H1 (cell line): ENCODE measurements around the gene MRPS5. TPM values are rescaled to one million over a fixed set of nuclear protein-coding genes. Genes with fewer than 3 reads are reported as not detected.

Source experiments
- CTCF ChIA-PET: fragments of 300-600 bp; sonication (Branson Sonifier 250); formaldehyde crosslinking; loops from one replicate; lab custom pipeline; 2021; ENCODE audit not compliant: partially characterized antibody; lab: Charles Lee
- POLR2A ChIA-PET: fragments of 300-600 bp; sonication (Branson Sonifier 250); formaldehyde crosslinking; loops from one replicate; lab custom pipeline; 2021; ENCODE audit warnings: inconsistent platforms; ENCODE audit not compliant: partially characterized antibody; lab: Charles Lee
- DNase-seq, 2 experiments: peaks; one replicate each; pipeline versions ENCODE4 v3.0.0 to v3.0.0-alpha.2; 2010 to 2022; ENCODE audit warnings: low spot score in 2 of 2, low read depth in 1 of 2, mixed read lengths in 1 of 2
- FAIRE-seq: peaks from 2 replicates; lab custom pipeline; 2011; peaks lifted over from hg19 to GRCh38; lab: Jason Lieb, UNC
- H2AFZ ChIP-seq: 2 replicates; pipeline ENCODE4 v1.8.1; 2012; ENCODE audit warnings: low read length, inconsistent platforms
- H2AK5ac ChIP-seq: 2 replicates; pipeline ENCODE4 v1.6.1; 2013; ENCODE audit warnings: low read depth, low read length
- H2BK120ac ChIP-seq: replicated peaks from 2 replicates; pipeline ENCODE3; 2013; ENCODE audit warnings: low read depth, low read length, inconsistent platforms
- H2BK12ac ChIP-seq: 2 replicates; pipeline ENCODE4 v1.6.1; 2013; ENCODE audit warnings: low read depth, low read length
- H2BK15ac ChIP-seq: 2 replicates; pipeline ENCODE4 v1.6.1; 2013; ENCODE audit warnings: low read length
- H2BK20ac ChIP-seq: 2 replicates; pipeline ENCODE4 v1.6.1; 2013; ENCODE audit warnings: low read length
- H2BK5ac ChIP-seq: 2 replicates; pipeline ENCODE4 v1.6.1; 2013; ENCODE audit warnings: low read depth, low read length
- H3K14ac ChIP-seq: 2 replicates; pipeline ENCODE4 v1.6.1; 2013; ENCODE audit warnings: inconsistent platforms; ENCODE audit not compliant: insufficient read length
- H3K18ac ChIP-seq: 2 replicates; pipeline ENCODE4 v1.6.1; 2013; ENCODE audit warnings: low read length; ENCODE audit errors: extremely low read depth
- H3K23ac ChIP-seq: 2 replicates; pipeline ENCODE4 v1.6.1; 2013; ENCODE audit warnings: inconsistent platforms; ENCODE audit not compliant: insufficient read length
- H3K23me2 ChIP-seq: 2 replicates; pipeline ENCODE4 v1.6.1; 2013; ENCODE audit warnings: low read depth, low read length
- H3K27ac ChIP-seq: 2 replicates; pipeline ENCODE4 v1.6.1; 2011; ENCODE audit warnings: low read depth, low read length, inconsistent platforms
- H3K27me3 ChIP-seq, 4 experiments: replicated peaks in 1 of 4; 1 replicate in 1 of 4; 2 replicates in 3 of 4; pipeline versions ENCODE4 v1.6.1 to v1.8.1; 2011 to 2013; ENCODE audit warnings: low read length in 3 of 4, mild to moderate bottlenecking in 3 of 4, inconsistent platforms in 2 of 4, mixed read lengths in 2 of 4, moderate library complexity in 1 of 4; ENCODE audit not compliant: control insufficient read depth in 3 of 4, insufficient read depth in 3 of 4; ENCODE audit errors: extremely low read depth in 1 of 4
- H3K36me3 ChIP-seq, 4 experiments: 2 replicates each; pipeline versions ENCODE4 v1.6.1 to v1.8.1; 2011 to 2013; ENCODE audit warnings: mild to moderate bottlenecking in 4 of 4, low read length in 3 of 4, moderate library complexity in 2 of 4, control low read depth in 1 of 4, inconsistent platforms in 1 of 4; ENCODE audit not compliant: insufficient read depth in 4 of 4, control insufficient read depth in 2 of 4
- H3K4ac ChIP-seq: replicated peaks from 2 replicates; pipeline ENCODE3; 2013; ENCODE audit warnings: low read length, low read depth, mixed read lengths, inconsistent platforms; ENCODE audit not compliant: insufficient read length
- H3K4me1 ChIP-seq, 4 experiments: replicated peaks in 1 of 4; 1 replicate in 1 of 4; 2 replicates in 3 of 4; pipeline versions ENCODE4 v1.6.1 to v1.8.1; 2011 to 2013; ENCODE audit warnings: low read length in 3 of 4, inconsistent platforms in 2 of 4, mixed read lengths in 1 of 4; ENCODE audit not compliant: insufficient read depth in 4 of 4, control insufficient read depth in 3 of 4
- H3K4me2 ChIP-seq, 2 experiments: 2 replicates each; pipeline versions ENCODE4 v1.6.1 to v1.8.1; 2011 to 2013; ENCODE audit warnings: low read depth in 2 of 2, low read length in 2 of 2, control low read depth in 1 of 2, inconsistent platforms in 1 of 2, mild to moderate bottlenecking in 1 of 2; ENCODE audit not compliant: insufficient read depth in 1 of 2
- H3K4me3 ChIP-seq, 4 experiments: fragments of 200-600, 300-600 bp in 1 of 4; sonication (generic), shearing (Covaris generic), sonication (Bioruptor Twin) in 1 of 4; 2 replicates each; pipeline versions ENCODE4 v1.5.1 to v1.8.1; 2011 to 2016; ENCODE audit warnings: low read length in 4 of 4, low read depth in 3 of 4, control low read depth in 2 of 4, inconsistent platforms in 2 of 4, mild to moderate bottlenecking in 2 of 4, mixed read lengths in 1 of 4, moderate library complexity in 1 of 4; ENCODE audit not compliant: insufficient read depth in 2 of 4; ENCODE audit errors: extremely low read depth in 1 of 4
- H3K56ac ChIP-seq: replicated peaks from 2 replicates; pipeline ENCODE3; 2013; ENCODE audit warnings: low read depth, mild to moderate bottlenecking, mixed read lengths, low read length, inconsistent platforms; ENCODE audit not compliant: insufficient read length
- H3K79me1 ChIP-seq: 2 replicates; pipeline ENCODE4 v1.6.1; 2013; ENCODE audit warnings: low read depth, low read length, control low read depth
- H3K79me2 ChIP-seq, 2 experiments: 2 replicates each; pipeline versions ENCODE4 v1.6.1 to v1.8.1; 2012 to 2013; ENCODE audit warnings: low read length in 2 of 2, mild to moderate bottlenecking in 2 of 2, inconsistent platforms in 1 of 2; ENCODE audit not compliant: insufficient read depth in 2 of 2, control insufficient read depth in 1 of 2
- H3K9ac ChIP-seq, 4 experiments: replicated peaks in 1 of 4; 1 replicate in 1 of 4; 2 replicates in 3 of 4; pipeline versions ENCODE4 v1.6.1 to v1.8.1; 2011 to 2013; ENCODE audit warnings: low read depth in 3 of 4, low read length in 3 of 4, control low read depth in 2 of 4, mild to moderate bottlenecking in 2 of 4, moderate library complexity in 2 of 4, inconsistent platforms in 1 of 4; ENCODE audit errors: extremely low read depth in 1 of 4
- H3K9me3 ChIP-seq, 2 experiments: 2 replicates each; pipeline versions ENCODE4 v1.6.1 to v1.8.1; 2012 to 2013; ENCODE audit warnings: mild to moderate bottlenecking in 2 of 2, moderate library complexity in 2 of 2, control low read depth in 1 of 2, inconsistent platforms in 1 of 2, low read depth in 1 of 2, low read length in 1 of 2, mixed read lengths in 1 of 2; ENCODE audit not compliant: insufficient read depth in 2 of 2
- H4K20me1 ChIP-seq, 2 experiments: replicated peaks in 1 of 2; 2 replicates each; pipeline versions ENCODE3 to v1.8.1; 2011 to 2013; ENCODE audit warnings: inconsistent platforms in 2 of 2, low read length in 2 of 2, mild to moderate bottlenecking in 1 of 2; ENCODE audit not compliant: insufficient read depth in 2 of 2, control insufficient read depth in 1 of 2
- H4K5ac ChIP-seq: 2 replicates; pipeline ENCODE4 v1.6.1; 2013; ENCODE audit warnings: low read length, low read depth, mixed read lengths, inconsistent platforms; ENCODE audit not compliant: insufficient read length
- H4K8ac ChIP-seq: 2 replicates; pipeline ENCODE4 v1.8.0; 2013; ENCODE audit warnings: mild to moderate bottlenecking, moderate library complexity, low read length, inconsistent platforms; ENCODE audit not compliant: insufficient read depth; ENCODE audit errors: extremely low read depth
- H4K91ac ChIP-seq: replicated peaks from 2 replicates; pipeline ENCODE3; 2013; ENCODE audit warnings: low read length, mixed read lengths, inconsistent platforms; ENCODE audit not compliant: insufficient read length
- CTBP2 ChIP-seq: IDR thresholded peaks from 2 replicates; pipeline ENCODE4 v1.7.0; 2011; ENCODE audit warnings: borderline replicate concordance, mild to moderate bottlenecking, moderate library complexity, mixed read lengths, low read length; ENCODE audit not compliant: insufficient read depth, insufficient read length
- E2F6 ChIP-seq: IDR thresholded peaks from 2 replicates; pipeline ENCODE4 v1.6.1; 2012; ENCODE audit warnings: inconsistent platforms
- EP300 ChIP-seq, 2 experiments: IDR thresholded peaks; 1 replicate in 1 of 2; 2 replicates in 1 of 2; pipeline ENCODE4 v1.6.1; 2011 to 2012; ENCODE audit warnings: low read depth in 2 of 2, low read length in 2 of 2, mild to moderate bottlenecking in 2 of 2, borderline replicate concordance in 1 of 2, inconsistent platforms in 1 of 2, moderate library complexity in 1 of 2
- RBBP5 ChIP-seq: IDR thresholded peaks from 2 replicates; pipeline ENCODE4 v1.7.1; 2012; ENCODE audit warnings: low read depth, mild to moderate bottlenecking, inconsistent platforms, low read length, moderate library complexity, borderline replicate concordance
- RNF2 ChIP-seq: fragments of 200-900, 300-1000 bp; sonication (generic); IDR thresholded peaks from 2 replicates; pipeline ENCODE4 v1.7.1; 2016; ENCODE audit warnings: borderline replicate concordance, low read depth, mild to moderate bottlenecking, antibody characterized with exemption, low read length; ENCODE audit not compliant: poor library complexity, severe bottlenecking; ENCODE audit errors: missing control alignments
- SAP30 ChIP-seq: fragments of 300-600 bp; sonication (generic); IDR thresholded peaks from 2 replicates; pipeline ENCODE4 v1.7.1; 2012; ENCODE audit warnings: low read length, moderate library complexity, mild to moderate bottlenecking, inconsistent platforms; ENCODE audit not compliant: insufficient read depth, insufficient replicate concordance
- SP4 ChIP-seq: IDR thresholded peaks from 2 replicates; pipeline ENCODE4 v1.6.1; 2012; ENCODE audit warnings: low read length, inconsistent platforms
- TAF7 ChIP-seq: optimal IDR thresholded peaks from 2 replicates; pipeline ENCODE3; 2011; ENCODE audit warnings: low read depth, mild to moderate bottlenecking, inconsistent platforms, low read length, moderate library complexity, borderline replicate concordance
- TBP ChIP-seq: IDR thresholded peaks from 2 replicates; pipeline ENCODE4 v1.6.1; 2011; ENCODE audit warnings: low read depth, low read length, improper control_type of control experiment
- WGBS, 2 experiments: shearing (Covaris generic) in 1 of 2; methylation state at CpG; one replicate each; pipeline versions ENCODE4 v1.1.6 to v1.1.7; 2013 to 2015; ENCODE audit warnings: low lambda C conversion rate in 2 of 2, mixed read lengths in 2 of 2, inconsistent platforms in 1 of 2, low coverage in 1 of 2, missing lambda C conversion rate in 1 of 2; ENCODE audit not compliant: insufficient replicate concordance in 2 of 2, insufficient coverage in 1 of 2, insufficient read length in 1 of 2; ENCODE audit errors: extremely low coverage in 1 of 2, missing lambda C conversion rate in 1 of 2; 5-methylcytosine and 5-hydroxymethylcytosine counted together
- polyA plus RNA-seq, 7 experiments: library from polyadenylated mRNA; depleted of rRNA in 3 of 7; stranded (reverse) in 5 of 7; unstranded in 2 of 7; fragments of >200 nt in 5 of 7; fragments of 200-250 nt in 2 of 7; gene quantifications; 1 replicate in 5 of 7; 2 replicates in 1 of 7; 4 replicates in 1 of 7; pipeline versions ENCODE4 v1.2.1 to v1.2.3, GENCODE V29; 2011 to 2013; ENCODE audit warnings: missing spikeins in 2 of 7, mixed read lengths in 2 of 7
- total RNA-seq: library from RNA; stranded (reverse); fragmentation: NEBNext Ultra II Directional; extraction: Animal tissue kit (Norgen Biotek cat#: 25700); gene quantifications from 2 replicates; pipeline ENCODE4 v1.2.1, GENCODE V29; 2021

The MRPS5 gene
- total and polyA plus RNA-seq, 2 of the 8 experiments (the other 6 are each of a cell fraction or from before 2014, with no cell fraction given), result 36.7 to 53.0 TPM

- H3K4ac ChIP-seq, result no peak overlapping the region
- ChIA-PET POLR2A (no interaction called here), CTCF (interaction anchor here (1.6 to 1.7 kb wide), 2 partner anchors 11 to 40 kb away, joined by 3 to 6 read pairs; no protein-coding TSS in a partner anchor)
- H4K20me1 ChIP-seq, result no peaks in the 10 kb centered on the region
- H3K27ac ChIP-seq, result no peak overlapping the region
- 84% methylated on average over 15 of the region's 15 CpGs; no CpG with 5 or more reads in 1 of the 2 experiments for WGBS, 2 experiments
- peaks cover 4 to 44% of the 10 kb centered on the region in 2 experiments; a peak in 2 of 4 replicates for H3K9me3 ChIP-seq
- no peaks in the 10 kb centered on the region for H3K79me2 ChIP-seq
- H3K4me3 ChIP-seq, result no peak overlapping the region
- H3K4me1 ChIP-seq, result peaks cover 0 to 8% (median 4%) of the 10 kb centered on the region in 4 experiments; a peak in 5 of 7 replicates
- H3K23me2 ChIP-seq, result 0 out of 2 replicates have a peak, but pooled peaks cover 4% of the 10 kb centered on the region
- no peak overlapping the region for H3K4me2 ChIP-seq
- no peak overlapping the region for H3K56ac ChIP-seq
- H3K23ac ChIP-seq, result no peak overlapping the region
- H3K9ac ChIP-seq, result no peak overlapping the region
- no peak overlapping the region for H2AFZ ChIP-seq
- no peak overlapping the region for H2AK5ac ChIP-seq
- no peak overlapping the region for H4K8ac ChIP-seq
- no peaks in the 10 kb centered on the region for H3K79me1 ChIP-seq
- no peak overlapping the region for H2BK20ac ChIP-seq
- no peak overlapping the region for H2BK15ac ChIP-seq
- FAIRE-seq (no peak), DNase-seq (no peak)
- no peaks in the 10 kb centered on the region for H3K36me3 ChIP-seq
- no peak overlapping the region for H3K14ac ChIP-seq
- H2BK120ac ChIP-seq, result no peak overlapping the region
- H4K5ac ChIP-seq, result no peak overlapping the region
- no peak overlapping the region for H4K91ac ChIP-seq
- H2BK12ac ChIP-seq, result no peak overlapping the region
- H3K27me3 ChIP-seq, result peaks cover 0 to 15% (median 12%) of the 10 kb centered on the region in 4 experiments; a peak in 4 of 7 replicates
- no peak overlapping the region for H2BK5ac ChIP-seq
- no peak overlapping the region for H3K18ac ChIP-seq
- no peak for TF ChIP-seq SP4
- TF ChIP-seq TBP, result no peak
- TF ChIP-seq CTBP2, result no peak
- no peak for TF ChIP-seq TAF7
- no peak for TF ChIP-seq RBBP5
- no peak for TF ChIP-seq RNF2
- TF ChIP-seq EP300 (IDR thresholded peaks at IDR 0.05; ENCODE audit: borderline replicate concordance in 1 of 2, low read depth in 2 of 2, low read length in 2 of 2), result no peak
- no peak for TF ChIP-seq SAP30
- TF ChIP-seq E2F6, result no peak
Measured at GRCh38 chr2:95074663-95075439, 46.8 kb downstream of the MRPS5 start.
